Measurements from ENCODE around the gene INPP5F.
"Not testable (repeated sequence)": the region's sequence is repeated elsewhere in the genome, so short reads cannot be mapped to it uniquely, and the experiment has no call there.

- not testable (repeated sequence) for TF ChIP-seq CTCF, POLR2AphosphoS5, POLR2A, EP300 (IDR thresholded peaks at IDR 0.05)
Measured at GRCh38 chr10:119795101-119795500, 69.3 kb downstream of the INPP5F start.

Data from stomach (tissue), 4 donors.